OCI-LY3 (cell line): ENCODE data around the gene MOCS3.

ENCODE experiments used
- H2AFZ ChIP-seq: fragments of 200-600, 300-600 bp; shearing (Covaris generic); 2 replicates; pipeline ENCODE4 v1.6.0; 2014; ENCODE audit warnings: antibody characterized with exemption, low read depth, low read length
- H3K27ac ChIP-seq: fragments of 200-600, 300-600 bp; sonication (generic); 2 replicates; pipeline ENCODE4 v1.5.1; 2014; ENCODE audit warnings: mild to moderate bottlenecking, low read length, moderate library complexity, mixed read lengths
- H3K27me3 ChIP-seq: fragments of 200-600, 300-600 bp; sonication (generic); 2 replicates; pipeline ENCODE4 v1.6.1; 2014; ENCODE audit warnings: low read depth, low read length, mixed read lengths
- H3K36me3 ChIP-seq: fragments of 200-600, 300-600 bp; sonication (generic); replicated peaks from 2 replicates; pipeline ENCODE3; 2014; ENCODE audit warnings: low read depth, low read length, mixed read lengths
- H3K4me1 ChIP-seq: fragments of 300-600, 200-600 bp; sonication (generic); 2 replicates; pipeline ENCODE4 v1.6.1; 2014; ENCODE audit warnings: low read length, mixed read lengths
- H3K4me2 ChIP-seq: fragments of 200-600, 300-600 bp; sonication (generic); 2 replicates; pipeline ENCODE4 v1.6.1; 2014; ENCODE audit warnings: low read length, mixed read lengths
- H3K4me3 ChIP-seq: fragments of 300-600, 200-600 bp; sonication (generic); 2 replicates; pipeline ENCODE4 v1.5.1; 2014; ENCODE audit warnings: antibody characterized with exemption, mild to moderate bottlenecking, low read length, moderate library complexity
- H3K79me2 ChIP-seq: fragments of 300-600, 200-600 bp; shearing (Covaris generic); 2 replicates; pipeline ENCODE4 v1.6.1; 2014; ENCODE audit warnings: mild to moderate bottlenecking, low read length, mixed read lengths
- H3K9ac ChIP-seq: fragments of 300-600, 200-600 bp; shearing (Covaris generic); 2 replicates; pipeline ENCODE4 v1.6.0; 2014; ENCODE audit warnings: mild to moderate bottlenecking, low read length, moderate library complexity
- H3K9me3 ChIP-seq: fragments of 200-600, 300-600 bp; shearing (Covaris generic); 2 replicates; pipeline ENCODE4 v1.6.1; 2014; ENCODE audit warnings: low read length, mixed read lengths; ENCODE audit not compliant: insufficient read depth
- H4K20me1 ChIP-seq: fragments of 200-600, 300-600 bp; sonication (generic); 2 replicates; pipeline ENCODE4 v1.6.1; 2016; ENCODE audit warnings: low read length, mixed read lengths; ENCODE audit not compliant: insufficient read depth
- EZH2phosphoT487 ChIP-seq: fragments of 200-600 bp; shearing (Covaris generic); IDR thresholded peaks from 2 replicates; pipeline ENCODE4 v1.6.1; 2018; ENCODE audit warnings: antibody characterized with exemption, mixed run types, low read depth
- TF ChIP-seq, protein P1 (sequence below): fragments of 200-600, 300-600 bp; sonication (generic); IDR thresholded peaks from 2 replicates; pipeline ENCODE4 v1.5.1; 2014; ENCODE audit warnings: antibody characterized with exemption, low read length, low read depth

MOCS3 gene

GRCh38 chr20:50968289-50968688 is 9.7 kb downstream of the MOCS3 start:
- no peak overlapping the region for H3K27ac ChIP-seq
- no peaks in the 10 kb centered on the region for H4K20me1 ChIP-seq
- no peaks in the 10 kb centered on the region for H3K36me3 ChIP-seq
- H3K79me2 ChIP-seq, result no peaks in the 10 kb centered on the region
- no peaks in the 10 kb centered on the region for H3K4me1 ChIP-seq
- no peaks in the 10 kb centered on the region for H3K9me3 ChIP-seq
- no peak overlapping the region for H3K4me3 ChIP-seq
- H3K4me2 ChIP-seq, result no peak overlapping the region
- H2AFZ ChIP-seq, result 0 out of 2 replicates have a peak overlapping the region, but pooled peaks have one; percentile 16
- no peak for TF ChIP-seq EZH2phosphoT487
- TF ChIP-seq, protein P1, sequence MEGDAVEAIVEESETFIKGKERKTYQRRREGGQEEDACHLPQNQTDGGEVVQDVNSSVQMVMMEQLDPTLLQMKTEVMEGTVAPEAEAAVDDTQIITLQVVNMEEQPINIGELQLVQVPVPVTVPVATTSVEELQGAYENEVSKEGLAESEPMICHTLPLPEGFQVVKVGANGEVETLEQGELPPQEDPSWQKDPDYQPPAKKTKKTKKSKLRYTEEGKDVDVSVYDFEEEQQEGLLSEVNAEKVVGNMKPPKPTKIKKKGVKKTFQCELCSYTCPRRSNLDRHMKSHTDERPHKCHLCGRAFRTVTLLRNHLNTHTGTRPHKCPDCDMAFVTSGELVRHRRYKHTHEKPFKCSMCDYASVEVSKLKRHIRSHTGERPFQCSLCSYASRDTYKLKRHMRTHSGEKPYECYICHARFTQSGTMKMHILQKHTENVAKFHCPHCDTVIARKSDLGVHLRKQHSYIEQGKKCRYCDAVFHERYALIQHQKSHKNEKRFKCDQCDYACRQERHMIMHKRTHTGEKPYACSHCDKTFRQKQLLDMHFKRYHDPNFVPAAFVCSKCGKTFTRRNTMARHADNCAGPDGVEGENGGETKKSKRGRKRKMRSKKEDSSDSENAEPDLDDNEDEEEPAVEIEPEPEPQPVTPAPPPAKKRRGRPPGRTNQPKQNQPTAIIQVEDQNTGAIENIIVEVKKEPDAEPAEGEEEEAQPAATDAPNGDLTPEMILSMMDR, result no peak
- H3K9ac ChIP-seq, result no peak overlapping the region
- H3K27me3 ChIP-seq, result peaks cover 13% of the 10 kb centered on the region

- Histone ChIP-seq H3K4me1 (no peaks in the 10 kb centered on the region), H3K9me3 (no peaks in the 10 kb centered on the region), H3K27me3 (peaks cover 13% of the 10 kb centered on the region), H3K4me3 (no peak overlapping the region), H3K4me2 (no peak overlapping the region), H3K36me3 (no peaks in the 10 kb centered on the region), H3K79me2 (no peaks in the 10 kb centered on the region), H2AFZ (no peak overlapping the region), H3K27ac (no peak overlapping the region), H3K9ac (no peak overlapping the region), H4K20me1 (no peaks in the 10 kb centered on the region)
- no peak for TF ChIP-seq EZH2phosphoT487
- TF ChIP-seq, protein P1, result no peak
Measured at GRCh38 chr20:50969435-50969834, 10.8 kb downstream of the MOCS3 start.

GRCh38 chr20:50969912-50970311 is 11.3 kb downstream of the MOCS3 start:
- no peaks in the 10 kb centered on the region for H3K36me3 ChIP-seq
- no peaks in the 10 kb centered on the region for H3K79me2 ChIP-seq
- no peak overlapping the region for H3K4me3 ChIP-seq
- no peak overlapping the region for H3K27ac ChIP-seq
- no peaks in the 10 kb centered on the region for H4K20me1 ChIP-seq
- H2AFZ ChIP-seq, result no peak overlapping the region
- H3K4me2 ChIP-seq, result no peak overlapping the region
- no peak overlapping the region for H3K9ac ChIP-seq
- peaks cover 13% of the 10 kb centered on the region for H3K27me3 ChIP-seq
- no peaks in the 10 kb centered on the region for H3K9me3 ChIP-seq
- TF ChIP-seq, protein P1, result no peak
- TF ChIP-seq EZH2phosphoT487, result no peak
- no peaks in the 10 kb centered on the region for H3K4me1 ChIP-seq

GRCh38 chr20:50975701-50976330 is 17.2 kb downstream of the MOCS3 start:
- no peaks in the 10 kb centered on the region for H4K20me1 ChIP-seq
- no peak overlapping the region for H2AFZ ChIP-seq
- H3K4me3 ChIP-seq, result no peak overlapping the region
- no peak overlapping the region for H3K27ac ChIP-seq
- H3K4me2 ChIP-seq, result no peak overlapping the region
- TF ChIP-seq EZH2phosphoT487, result no peak
- TF ChIP-seq, protein P1, result no peak
- H3K9ac ChIP-seq, result no peak overlapping the region
- peaks cover 33% of the 10 kb centered on the region for H3K27me3 ChIP-seq
- H3K4me1 ChIP-seq, result no peaks in the 10 kb centered on the region
- no peaks in the 10 kb centered on the region for H3K9me3 ChIP-seq
- no peaks in the 10 kb centered on the region for H3K79me2 ChIP-seq
- H3K36me3 ChIP-seq, result no peaks in the 10 kb centered on the region
